ENCODE measurements around the gene CCDC102A. TPM values are rescaled to one million over a fixed set of nuclear protein-coding genes. Genes with fewer than 3 reads are reported as not detected.

CCDC102A gene
- total and polyA plus RNA-seq, 10 of the 15 experiments (the other 5 are each of a cell fraction or from before 2014, with no cell fraction given), result 0.03 to 5.9 (median 2.4) TPM

GRCh38 chr16:57469917-57470470, 66.4 kb downstream of the CCDC102A start (continued):
- TF ChIP-seq ATF2 (IDR thresholded peaks at IDR 0.05; ENCODE audit: low read length) (no peak), NFYB (IDR thresholded peaks at IDR 0.05; ENCODE audit: insufficient read depth, low read depth, low read length) (no peak), ZBTB40 (IDR thresholded peaks at IDR 0.05; ENCODE audit: borderline replicate concordance) (no peak)

DNA sequence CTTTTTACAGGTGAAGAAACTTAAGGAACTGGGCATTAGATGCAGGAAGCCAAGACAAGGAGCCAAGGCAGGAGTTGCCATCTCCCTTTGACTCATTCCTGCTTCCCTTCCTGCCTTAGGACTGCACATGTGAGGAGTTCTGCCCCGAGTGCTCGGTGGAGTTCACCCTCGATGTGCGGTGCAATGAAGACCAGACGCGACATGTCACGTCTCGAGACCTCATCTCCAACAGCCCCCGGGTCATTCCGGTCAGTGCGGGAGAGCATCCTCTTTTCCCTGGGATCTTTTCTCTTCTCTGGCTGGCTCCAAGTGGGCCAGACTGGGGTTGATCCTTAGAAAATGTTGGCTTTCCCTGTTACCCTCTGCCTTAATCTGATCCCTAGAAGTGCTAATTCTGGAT, 67.3 kb downstream of the CCDC102A start:
- 97% methylated on average over 11 of the region's 11 CpGs for WGBS (ENCODE audit: insufficient coverage, insufficient replicate concordance, low lambda C conversion rate, missing lambda C conversion rate)
- TF ChIP-seq, protein P1, sequence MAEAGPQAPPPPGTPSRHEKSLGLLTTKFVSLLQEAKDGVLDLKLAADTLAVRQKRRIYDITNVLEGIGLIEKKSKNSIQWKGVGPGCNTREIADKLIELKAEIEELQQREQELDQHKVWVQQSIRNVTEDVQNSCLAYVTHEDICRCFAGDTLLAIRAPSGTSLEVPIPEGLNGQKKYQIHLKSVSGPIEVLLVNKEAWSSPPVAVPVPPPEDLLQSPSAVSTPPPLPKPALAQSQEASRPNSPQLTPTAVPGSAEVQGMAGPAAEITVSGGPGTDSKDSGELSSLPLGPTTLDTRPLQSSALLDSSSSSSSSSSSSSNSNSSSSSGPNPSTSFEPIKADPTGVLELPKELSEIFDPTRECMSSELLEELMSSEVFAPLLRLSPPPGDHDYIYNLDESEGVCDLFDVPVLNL (IDR thresholded peaks at IDR 0.05; ENCODE audit: low read depth, low read length), result no peak
- TF ChIP-seq POLR2AphosphoS2 (IDR thresholded peaks at IDR 0.05; ENCODE audit: low read depth, low read length), result no peak
- no peak for TF ChIP-seq ZNF384 (IDR thresholded peaks at IDR 0.05; ENCODE audit: borderline replicate concordance, low read depth, low read length)
- no peak for TF ChIP-seq ATF7 (IDR thresholded peaks at IDR 0.05; ENCODE audit: low read depth)
- no peak for TF ChIP-seq YY1 (IDR thresholded peaks at IDR 0.05; ENCODE audit: low read depth, low read length)
- no peak for TF ChIP-seq EP300 (IDR thresholded peaks at IDR 0.05; ENCODE audit: borderline replicate concordance in 1 of 2, control insufficient read depth in 1 of 2, low read depth in 2 of 2, low read length in 2 of 2)
- no peak for TF ChIP-seq SPI1 (IDR thresholded peaks at IDR 0.05; ENCODE audit: borderline replicate concordance, insufficient read depth, low read depth, low read length)
- no peak for TF ChIP-seq ZNF207 (IDR thresholded peaks at IDR 0.05; ENCODE audit: borderline replicate concordance)

More for the DNA sequence above, 67.3 kb downstream of the CCDC102A start:
- ATAC-seq (no peak), FAIRE-seq (no peak), DNase-seq (ENCODE audit: low read depth, low spot score) (no peak)
- no peak overlapping the region for H3K9ac ChIP-seq (ENCODE audit: control insufficient read depth, insufficient read depth, low read length)
- H3K4me1 ChIP-seq (ENCODE audit: control insufficient read depth, insufficient read depth, low read length), result no peaks in the 10 kb centered on the region
- H2AFZ ChIP-seq (ENCODE audit: control insufficient read depth, low read depth, low read length), result no peak overlapping the region
- H3K36me3 ChIP-seq (ENCODE audit: control insufficient read depth in 2 of 2, insufficient read depth in 2 of 2, low read length in 1 of 2), result peaks cover 25 to 42% of the 10 kb centered on the region in 2 experiments
- CTCF ChIA-PET, result no interaction called here
- 0 out of 2 replicates have a peak, but pooled peaks cover under 1% of the 10 kb centered on the region for H3K79me2 ChIP-seq (ENCODE audit: control insufficient read depth, insufficient read depth, low read length)
- no peak overlapping the region for H3K4me3 ChIP-seq
- no peaks in the 10 kb centered on the region for H3K27me3 ChIP-seq (replicated peaks in 1 of 2; ENCODE audit: control insufficient read depth in 2 of 2, insufficient read depth in 2 of 2, low read length in 1 of 2)
- SMC1A ChIA-PET (ENCODE audit: uncharacterized antibody, unreplicated experiment), result no interaction called here
- H3K4me2 ChIP-seq (ENCODE audit: control insufficient read depth, insufficient read depth), result no peak overlapping the region
- POLR2A ChIA-PET, result no interaction called here
- H4K20me1 ChIP-seq (ENCODE audit: control insufficient read depth, insufficient read depth), result no peaks in the 10 kb centered on the region
- no TSS peak for BruUV-seq (replicated peaks)
- in situ Hi-C loops (cut with MboI), result no loop called here
- intact Hi-C loops (cut with micrococcal nuclease; ENCODE audit: unreplicated experiment), result no loop called here
- RAD21 ChIA-PET (ENCODE audit: unreplicated experiment), result no interaction called here
- H3K9me3 ChIP-seq (replicated peaks; ENCODE audit: control insufficient read depth, insufficient read depth, low read length), result no peaks in the 10 kb centered on the region
- no peak overlapping the region for H3K27ac ChIP-seq (ENCODE audit: control insufficient read depth, insufficient read depth)

Measured in GM12878 (cell line).